ENCODE data around the gene POP7.
"Not testable (repeated sequence)": the region's sequence is repeated elsewhere in the genome, so short reads cannot be mapped to it uniquely, and the experiment has no call there.

The POP7 gene

GRCh38 chr7:100696123-100696521 lies 9.8 kb upstream of the POP7 start:
- peaks cover 12% of the 10 kb centered on the region for H3K36me3 ChIP-seq

GRCh38 chr7:100699018-100699417 lies 6.9 kb upstream of the POP7 start:
- no peaks in the 10 kb centered on the region for H3K9me3 ChIP-seq (ENCODE audit: severe bottlenecking)
- H3K27me3 ChIP-seq (ENCODE audit: insufficient read depth, low read depth, severe bottlenecking) = peaks cover 11% of the 10 kb centered on the region
- no peaks in the 10 kb centered on the region for H3K36me3 ChIP-seq
- no peak for TF ChIP-seq CTCF (IDR thresholded peaks at IDR 0.05; ENCODE audit: low read depth, low read length)
- DNase-seq = no peak
- H3K4me3 ChIP-seq (ENCODE audit: low read depth, low read length) = no peak overlapping the region
- no peak overlapping the region for H3K27ac ChIP-seq

More at GRCh38 chr7:100696123-100696521, 9.8 kb upstream of the POP7 start:
- Histone ChIP-seq H3K27me3 (ENCODE audit: insufficient read depth, low read depth, severe bottlenecking) (peaks cover 9% of the 10 kb centered on the region), H3K27ac (no peak overlapping the region), H3K9me3 (ENCODE audit: severe bottlenecking) (no peaks in the 10 kb centered on the region), H3K4me3 (ENCODE audit: low read depth, low read length) (no peak overlapping the region)
- no peak for DNase-seq
- no peak for TF ChIP-seq CTCF (IDR thresholded peaks at IDR 0.05; ENCODE audit: low read depth, low read length)

GRCh38 chr7:100701089-100701488 lies 4.8 kb upstream of the POP7 start:
- DNase-seq; H3K9me3 ChIP-seq (ENCODE audit: severe bottlenecking); H3K27ac ChIP-seq; H3K4me3 ChIP-seq (ENCODE audit: low read depth, low read length); H3K36me3 ChIP-seq: not testable (repeated sequence)
- peaks cover 11% of the 10 kb centered on the region for H3K27me3 ChIP-seq (ENCODE audit: insufficient read depth, low read depth, severe bottlenecking)

GRCh38 chr7:100705320-100705752 lies 585 bp upstream of the POP7 start:
- peak overlapping the region; percentile 93 for H3K27ac ChIP-seq

GRCh38 chr7:100706672-100707311 lies 871 bp downstream of the POP7 start:
- H3K4me3 ChIP-seq (ENCODE audit: low read depth, low read length) = peak overlapping the region; percentile 63
- no peak for DNase-seq
- no peaks in the 10 kb centered on the region for H3K9me3 ChIP-seq (ENCODE audit: severe bottlenecking)
- H3K36me3 ChIP-seq = peaks cover 24% of the 10 kb centered on the region
- no peaks in the 10 kb centered on the region for H3K27me3 ChIP-seq (ENCODE audit: insufficient read depth, low read depth, severe bottlenecking)
- peak overlapping the region; percentile 93 for H3K27ac ChIP-seq
- no peak for TF ChIP-seq CTCF (IDR thresholded peaks at IDR 0.05; ENCODE audit: low read depth, low read length)

More at GRCh38 chr7:100705320-100705752, 585 bp upstream of the POP7 start:
- H3K27me3 ChIP-seq (ENCODE audit: insufficient read depth, low read depth, severe bottlenecking) = peaks cover 2% of the 10 kb centered on the region
- peaks cover 24% of the 10 kb centered on the region for H3K36me3 ChIP-seq
- peak; percentile 91 for TF ChIP-seq CTCF (IDR thresholded peaks at IDR 0.05; ENCODE audit: low read depth, low read length)
- H3K4me3 ChIP-seq (ENCODE audit: low read depth, low read length) = peak overlapping the region; percentile 63
- peak; percentile 85 for DNase-seq
- H3K9me3 ChIP-seq (ENCODE audit: severe bottlenecking) = no peaks in the 10 kb centered on the region

GRCh38 chr7:100708395-100708794 lies 2.5 kb downstream of the POP7 start:
- no peak overlapping the region for H3K27ac ChIP-seq
- no peaks in the 10 kb centered on the region for H3K9me3 ChIP-seq (ENCODE audit: severe bottlenecking)
- no peak for TF ChIP-seq CTCF (IDR thresholded peaks at IDR 0.05; ENCODE audit: low read depth, low read length)
- H3K4me3 ChIP-seq (ENCODE audit: low read depth, low read length) = no peak overlapping the region
- H3K36me3 ChIP-seq = peaks cover 24% of the 10 kb centered on the region
- no peak for DNase-seq
- H3K27me3 ChIP-seq (ENCODE audit: insufficient read depth, low read depth, severe bottlenecking) = no peaks in the 10 kb centered on the region

Measured in WERI-Rb-1 (cell line).